Measurements from ENCODE around the gene FAM111A. TPM values are rescaled to one million over a fixed set of nuclear protein-coding genes. Genes with fewer than 3 reads are reported as not detected.

FAM111A gene
- total RNA-seq, 1 experiment from 2014 or later = 84.4 TPM

DNA sequence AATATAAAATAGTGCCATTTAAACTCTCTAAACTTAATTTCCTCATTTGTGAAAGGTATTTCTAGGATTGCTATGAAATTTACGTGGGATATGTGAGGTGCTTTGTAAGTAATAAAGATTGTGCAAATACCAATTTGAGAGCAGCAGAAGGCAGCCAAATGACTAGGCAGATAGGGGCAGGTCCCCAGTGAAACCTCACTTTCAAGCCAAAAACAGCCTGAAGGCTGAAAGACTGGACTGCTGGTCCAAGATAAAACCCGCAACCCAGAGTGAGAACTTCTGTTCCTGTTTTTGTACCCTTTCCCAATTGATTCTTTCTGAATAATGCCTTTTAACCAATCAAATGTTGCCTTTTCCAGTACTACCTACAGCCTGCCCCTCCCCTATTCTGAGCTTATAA lies 36.5 kb downstream of the FAM111A start:
- no peak for DNase-seq (ENCODE audit: low spot score)

DNA sequence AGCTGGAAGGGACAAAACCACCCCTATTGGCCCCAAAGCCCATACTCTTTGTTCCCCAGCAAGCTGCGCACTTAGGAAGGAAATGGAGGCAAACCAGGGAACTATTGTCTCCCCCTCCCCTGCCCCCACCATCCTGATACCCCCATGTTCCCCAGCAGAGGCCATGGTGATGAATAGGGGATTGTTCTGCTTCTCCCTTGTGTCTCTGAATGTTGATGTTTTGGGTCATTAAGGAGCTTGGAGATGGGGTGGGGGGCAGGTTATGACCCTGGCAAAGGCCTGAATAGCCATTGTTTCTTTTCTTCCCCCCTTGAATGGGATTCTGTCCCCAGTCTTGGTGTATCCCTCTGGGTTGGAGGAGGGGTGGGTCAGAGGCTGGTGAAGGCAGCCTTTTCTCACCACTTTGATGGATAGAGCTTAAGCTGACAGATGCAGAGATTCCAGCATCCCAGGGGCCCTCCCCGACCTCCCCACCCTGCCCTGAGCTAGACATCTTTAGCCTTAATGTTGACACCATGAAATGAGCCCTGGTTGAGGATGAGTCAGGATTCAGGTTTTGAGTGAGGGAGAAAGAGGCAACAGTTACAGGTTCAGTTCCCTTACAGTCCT lies 37.6 kb downstream of the FAM111A start:
- no peak for DNase-seq (ENCODE audit: low spot score)

DNA sequence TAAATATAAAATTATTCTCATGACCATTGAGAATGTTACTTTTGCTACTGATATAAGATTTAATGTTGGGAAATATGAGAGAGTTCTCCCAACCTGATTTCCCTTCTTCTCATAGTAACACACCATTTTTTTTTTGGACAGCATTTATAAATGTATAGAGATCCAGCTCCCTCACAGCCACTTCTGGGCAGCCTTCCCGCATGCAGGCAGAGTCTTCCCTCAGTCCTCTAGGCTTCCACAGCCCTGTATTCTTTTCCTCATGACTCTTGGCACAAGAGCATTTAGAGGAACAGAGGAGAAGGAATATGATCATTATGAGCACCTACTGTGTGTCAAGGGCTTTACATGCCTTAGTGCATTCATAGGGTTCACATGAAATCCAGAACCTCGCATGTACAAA lies 38.3 kb downstream of the FAM111A start:
- DNase-seq (ENCODE audit: low spot score) = no peak

GRCh38 chr11:59181746-59182456 lies 39.2 kb downstream of the FAM111A start:
- no peak for DNase-seq (ENCODE audit: low spot score)

DNA sequence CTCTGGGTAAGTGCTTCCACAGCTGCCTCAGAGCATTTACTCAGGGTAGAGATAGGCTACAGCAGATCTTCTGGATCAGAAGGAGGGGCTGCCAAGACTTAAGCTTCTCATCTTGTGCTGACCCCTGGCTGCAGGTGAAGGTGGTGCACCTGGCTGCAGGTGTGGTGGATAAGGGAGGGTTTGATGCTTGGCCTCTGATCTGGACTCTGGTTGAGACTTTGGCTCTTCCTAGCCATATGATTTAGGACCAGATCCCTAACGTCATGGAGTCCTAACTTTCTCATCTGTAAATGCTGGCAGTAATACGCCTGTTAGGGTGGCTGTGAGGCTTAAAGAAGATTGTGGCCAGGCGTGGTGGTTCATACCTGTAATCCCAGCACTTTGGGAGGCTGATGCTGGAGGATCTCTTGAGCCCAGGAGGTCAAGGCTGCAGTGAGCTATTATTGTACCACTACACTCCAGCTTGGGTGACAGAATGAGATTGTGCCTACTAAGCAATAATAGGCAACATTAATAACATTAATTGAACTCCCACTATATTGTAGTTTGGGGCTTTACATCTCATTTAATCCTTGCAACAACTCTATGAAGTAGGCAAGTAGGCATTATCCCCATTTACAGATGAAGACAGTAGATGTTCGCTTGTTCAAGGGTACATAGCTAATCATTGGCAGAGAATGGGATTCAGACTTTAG lies 39.9 kb downstream of the FAM111A start:
- DNase-seq (ENCODE audit: low spot score) = no peak

GRCh38 chr11:59183771-59184170 lies 41.1 kb downstream of the FAM111A start:
- no peak for DNase-seq (ENCODE audit: low spot score)

GRCh38 chr11:59184691-59185339 lies 42.2 kb downstream of the FAM111A start:
- no peak for DNase-seq (ENCODE audit: low spot score)

DNA sequence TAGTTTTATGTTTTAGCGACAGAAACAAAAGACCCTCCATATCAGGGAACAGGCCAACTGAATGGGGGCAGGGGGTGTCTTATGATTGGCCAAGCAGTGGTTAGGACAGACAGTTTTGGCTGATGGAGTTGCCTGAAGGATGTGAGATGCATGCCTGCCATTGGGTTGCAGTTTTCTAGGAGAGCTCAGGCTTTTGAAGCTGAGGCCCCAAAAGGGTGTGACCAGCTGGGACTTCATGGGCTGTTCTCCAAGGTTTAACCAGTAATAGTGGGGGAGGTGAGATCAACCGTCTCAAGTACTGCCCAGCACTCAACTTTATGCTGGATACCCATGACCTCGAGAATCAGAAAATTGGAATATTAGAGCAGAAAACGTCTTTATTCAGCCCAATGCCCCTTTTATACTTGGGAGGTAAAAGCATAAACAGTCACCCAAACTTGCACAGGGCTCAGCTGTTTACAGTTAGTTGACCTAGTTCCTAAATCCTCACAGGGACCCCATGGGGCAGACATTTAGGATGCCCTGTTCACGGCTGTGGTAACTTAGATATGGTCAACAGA lies 42.8 kb downstream of the FAM111A start:
- no peak for DNase-seq (ENCODE audit: low spot score)

- no peak for DNase-seq (ENCODE audit: low spot score)
Observed at GRCh38 chr11:59186130-59186594, 43.5 kb downstream of the FAM111A start.

GRCh38 chr11:59187035-59187434 lies 44.4 kb downstream of the FAM111A start:
- DNase-seq (ENCODE audit: low spot score) = no peak

DNA sequence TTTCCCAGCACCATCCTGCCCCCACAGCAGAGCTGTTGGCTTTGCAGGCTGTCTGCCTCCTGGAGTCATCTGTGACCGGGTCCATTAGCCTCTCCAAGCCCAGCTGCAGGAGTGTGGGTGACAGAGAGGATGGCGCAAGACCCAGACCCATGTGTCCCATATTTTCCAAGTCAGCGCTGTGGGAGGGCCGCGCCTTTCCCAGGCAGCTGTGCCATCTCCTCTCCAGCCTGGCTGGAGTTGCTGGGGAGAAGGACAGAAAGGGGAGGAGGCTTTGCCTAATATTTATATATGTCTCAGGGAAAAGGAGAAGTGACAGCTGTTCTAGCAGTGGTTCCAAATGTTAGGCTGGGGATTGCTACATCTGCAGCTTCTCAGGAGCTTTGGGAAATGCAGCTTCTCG lies 44.9 kb downstream of the FAM111A start:
- DNase-seq (ENCODE audit: low spot score) = peak; percentile 46

- DNase-seq (ENCODE audit: low spot score) = no peak
Observed at GRCh38 chr11:59188954-59189353, 46.3 kb downstream of the FAM111A start.

GRCh38 chr11:59189986-59190385 lies 47.3 kb downstream of the FAM111A start:
- DNase-seq (ENCODE audit: low spot score) = no peak

GRCh38 chr11:59191095-59191494 lies 48.4 kb downstream of the FAM111A start:
- DNase-seq (ENCODE audit: low spot score) = no peak

DNA sequence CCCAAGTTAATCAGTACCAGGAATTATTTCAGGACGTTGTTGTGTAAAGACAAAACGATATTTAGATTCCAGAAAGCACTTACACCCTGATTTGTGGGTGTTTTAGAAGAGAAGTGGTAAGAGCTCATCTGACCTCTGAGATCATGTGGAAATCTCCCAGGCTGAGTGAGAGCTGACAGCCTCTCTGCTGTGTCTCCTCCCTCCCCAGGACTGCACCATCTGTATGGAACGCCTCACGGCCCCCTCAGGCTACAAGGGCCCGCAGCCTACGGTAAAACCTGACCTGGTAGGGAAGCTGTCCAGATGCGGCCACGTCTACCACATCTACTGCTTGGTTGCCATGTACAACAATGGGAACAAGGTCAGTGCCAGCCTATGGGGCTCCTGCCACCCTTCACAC lies 49.2 kb downstream of the FAM111A start:
- no peak for DNase-seq (ENCODE audit: low spot score)

GRCh38 chr11:59192446-59193020 lies 49.9 kb downstream of the FAM111A start:
- no peak for DNase-seq (ENCODE audit: low spot score)

DNA sequence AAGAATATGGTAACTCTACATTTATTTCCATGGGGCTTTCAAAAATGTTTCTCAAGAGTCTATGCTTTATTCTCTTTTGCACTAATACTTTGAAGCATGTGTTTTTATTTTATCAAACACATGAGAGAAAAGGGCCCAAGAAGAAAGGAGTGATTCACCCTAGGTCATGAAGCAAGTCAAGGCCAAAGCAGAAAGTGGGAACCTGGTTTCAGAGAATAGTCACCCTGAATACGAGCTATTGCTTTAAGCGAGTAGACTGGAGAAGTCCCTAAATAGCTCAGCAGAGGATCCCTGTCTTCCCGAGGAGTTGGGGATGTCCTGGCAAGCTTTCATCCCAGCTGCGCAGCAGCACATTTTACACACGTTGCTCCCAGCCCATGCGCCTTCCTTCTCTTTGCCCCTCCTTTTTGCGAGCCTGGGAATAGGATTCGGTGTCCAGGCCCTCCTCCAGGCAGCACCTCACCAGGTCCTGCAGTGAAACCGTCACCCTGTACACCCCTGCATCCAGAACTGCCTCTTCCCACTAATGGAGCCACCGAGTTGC lies 51.0 kb downstream of the FAM111A start:
- no peak for DNase-seq (ENCODE audit: low spot score)

DNA sequence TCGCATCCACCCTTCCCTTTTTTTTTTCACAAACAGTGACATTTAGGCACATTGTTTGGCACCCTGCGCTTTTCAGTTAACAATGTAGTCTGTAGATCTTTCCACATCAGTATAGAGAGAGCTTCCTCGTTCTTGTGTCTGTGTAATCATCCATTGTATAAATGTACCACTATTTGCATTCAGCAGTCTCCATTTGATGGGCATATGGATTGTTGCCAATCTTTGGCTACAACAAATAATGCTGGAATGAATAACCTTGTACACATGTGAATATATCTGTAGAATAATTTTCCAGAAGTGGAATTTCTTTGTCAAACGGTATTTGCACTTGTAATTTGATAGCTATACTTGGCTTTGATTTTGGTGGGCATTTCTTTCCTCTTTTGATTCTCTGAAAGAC lies 52.9 kb downstream of the FAM111A start:
- no peak for DNase-seq (ENCODE audit: low spot score)

- DNase-seq (ENCODE audit: low spot score) = no peak
Observed at GRCh38 chr11:59196777-59197176, 54.1 kb downstream of the FAM111A start.

DNA sequence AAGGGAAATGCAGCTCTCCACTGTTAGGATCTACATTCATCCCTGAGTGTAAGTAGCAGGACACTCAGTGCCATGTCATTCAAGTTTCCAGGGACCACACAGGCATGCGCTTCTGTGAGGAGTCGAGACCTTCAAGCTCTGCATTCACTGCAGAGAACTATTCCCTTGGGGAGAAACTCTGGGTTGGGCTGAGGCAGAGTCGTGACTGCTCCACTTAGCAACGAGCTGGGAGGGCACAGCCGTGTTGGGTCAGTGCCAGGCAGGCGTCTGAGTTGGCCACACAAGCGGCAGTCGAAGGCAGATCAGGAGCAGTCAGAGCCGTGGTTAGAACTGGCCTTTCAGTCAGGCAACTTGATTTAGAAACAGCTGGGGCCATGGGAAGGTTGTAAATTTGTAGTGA lies 55.3 kb downstream of the FAM111A start:
- peak; percentile 50 for DNase-seq (ENCODE audit: low spot score)

DNA sequence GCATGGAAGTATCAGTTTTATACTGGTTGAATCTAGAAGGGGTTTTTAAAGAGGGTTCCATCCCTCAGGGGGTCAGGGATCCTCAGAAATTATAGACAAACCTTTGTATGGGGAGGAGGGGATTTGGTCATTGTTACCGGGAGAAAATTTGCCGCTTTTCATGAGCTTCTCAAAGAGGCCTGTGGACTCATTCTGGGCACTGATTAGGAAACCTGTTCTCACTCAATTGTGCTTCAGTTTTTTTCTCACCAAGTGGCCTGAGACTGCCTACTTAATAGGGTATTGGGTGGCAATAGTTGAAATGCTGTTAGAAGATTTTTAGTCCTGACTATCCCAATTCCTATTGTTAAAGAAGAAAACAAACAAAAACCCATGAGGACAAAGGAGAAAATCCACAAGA lies 56.1 kb downstream of the FAM111A start:
- DNase-seq (ENCODE audit: low spot score) = no peak

Measured in H4 (cell line).